HepG2 (cell line): ENCODE measurements around the gene SAPCD2. TPM values are rescaled to one million over a fixed set of nuclear protein-coding genes. Genes with fewer than 3 reads are reported as not detected.
A peak's percentile ranks its signal among the peaks of the same experiment; 100 is the strongest.

Experiments used
- AKAP8 ChIP-seq: sonication (generic); formaldehyde crosslinking; IDR thresholded peaks from 2 replicates; pipeline ENCODE4 v1.5.1; 2020; ENCODE audit warnings: mild to moderate bottlenecking, missing genetic modification reagents
- ESRRA ChIP-seq: sonication (generic); formaldehyde crosslinking; IDR thresholded peaks from 2 replicates; pipeline ENCODE4 v1.5.1; 2020; ENCODE audit warnings: mild to moderate bottlenecking, low read depth, missing genetic modification reagents
- MBNL3 ChIP-seq: fragments of 250-450 bp; sonication (Bioruptor Pico); conservative IDR thresholded peaks from 2 replicates; pipeline ENCODE4 v1.8.0; 2022; ENCODE audit warnings: mild to moderate bottlenecking, inconsistent platforms
- RXRB ChIP-seq: IDR thresholded peaks from 2 replicates; pipeline ENCODE4 v1.6.1; 2016; ENCODE audit warnings: borderline replicate concordance, missing genetic modification reagents, missing compliant biosample characterization
- ZNF598 ChIP-seq: sonication (generic); formaldehyde crosslinking; IDR thresholded peaks from 2 replicates; pipeline ENCODE4 v1.5.1; 2020; ENCODE audit warnings: mild to moderate bottlenecking, missing genetic modification reagents, borderline replicate concordance
- polyA plus RNA-seq, 8 experiments: library from polyadenylated mRNA; depleted of rRNA in 3 of 8; stranded (reverse) in 7 of 8; unstranded in 1 of 8; fragments of >200 nt; fragmentation: Illumina TruSeq in 4 of 8; extraction: Trizol in 4 of 8; gene quantifications; 2 replicates each; pipeline versions ENCODE4 v1.2.1 to v1.2.3, GENCODE V29; 2011 to 2016; ENCODE audit warnings: low read depth in 4 of 8, missing spikeins in 1 of 8, mixed read lengths in 1 of 8; ENCODE audit not compliant: insufficient read depth in 1 of 8
- total RNA-seq, 5 experiments: library from RNA; depleted of rRNA; stranded (reverse); fragments of >200 nt; fragmentation: Illumina TruSeq; extraction: Trizol; gene quantifications; 2 replicates each; pipeline ENCODE4 v1.2.3, GENCODE V29; 2016; ENCODE audit warnings: low read depth in 1 of 5
- TF ChIP-seq, protein P1 (sequence below): IDR thresholded peaks from 2 replicates; pipeline ENCODE4 v1.6.1; 2012; ENCODE audit warnings: inconsistent platforms
- TF ChIP-seq, protein P2 (sequence below): sonication (generic); formaldehyde crosslinking; IDR thresholded peaks from 2 replicates; pipeline ENCODE4 v1.5.0; 2020; ENCODE audit warnings: missing genetic modification reagents
- TF ChIP-seq, protein P3 (sequence below), 2 experiments: fragments of 450-650 bp in 1 of 2; sonication (generic) in 1 of 2; formaldehyde crosslinking in 1 of 2; IDR thresholded peaks; 2 replicates each; pipeline versions ENCODE4 v1.6.1 to v1.8.0; 2016 to 2022; ENCODE audit warnings: antibody characterized with exemption in 1 of 2, mild to moderate bottlenecking in 1 of 2, missing genetic modification reagents in 1 of 2
- TF ChIP-seq, protein P4 (sequence below): sonication (generic); formaldehyde crosslinking; IDR thresholded peaks from 2 replicates; pipeline ENCODE4 v1.5.0; 2020; ENCODE audit warnings: mild to moderate bottlenecking, missing genetic modification reagents

The SAPCD2 gene
- total and polyA plus RNA-seq, 2 of the 13 experiments (the other 11 are each of a cell fraction or from before 2014, with no cell fraction given), result 21.9 to 42.8 TPM

DNA sequence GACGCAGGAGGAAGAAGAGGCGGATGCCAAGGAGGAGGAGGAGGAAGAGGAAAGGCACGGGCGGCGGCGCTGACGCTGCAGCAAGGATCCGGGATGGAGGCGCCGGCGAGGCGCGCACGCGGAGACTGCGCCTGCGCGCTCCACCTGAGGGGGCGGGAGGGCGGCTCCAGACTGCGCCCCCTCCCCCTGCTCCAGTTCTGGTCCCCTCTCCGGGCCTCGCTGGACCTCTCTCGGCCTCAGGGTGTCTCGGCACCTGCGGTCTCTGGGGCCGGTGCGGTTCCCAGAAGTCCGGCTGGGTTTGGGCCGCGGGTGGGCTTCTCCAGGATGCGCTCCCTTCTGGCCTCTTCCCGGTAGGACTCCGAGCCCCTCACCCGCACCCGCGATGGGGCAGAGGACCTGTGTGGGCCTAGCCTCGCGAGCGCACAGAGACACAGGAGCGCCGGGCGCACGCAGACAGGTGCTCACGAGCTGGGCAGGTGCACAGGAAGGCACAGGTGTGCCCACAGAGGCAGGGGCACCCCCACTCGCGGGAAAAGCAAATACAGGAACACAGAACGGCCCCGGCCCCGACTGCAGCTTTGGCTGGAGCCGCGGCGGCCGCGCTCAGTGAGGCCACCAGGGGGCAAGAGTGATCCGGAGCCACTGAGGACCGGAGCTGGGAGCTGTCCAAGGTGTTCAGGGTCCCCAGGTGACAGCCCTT, 24.1 kb downstream of the SAPCD2 start, which contains the start of gene NPDC1 (continued):
- TF ChIP-seq, protein P1, sequence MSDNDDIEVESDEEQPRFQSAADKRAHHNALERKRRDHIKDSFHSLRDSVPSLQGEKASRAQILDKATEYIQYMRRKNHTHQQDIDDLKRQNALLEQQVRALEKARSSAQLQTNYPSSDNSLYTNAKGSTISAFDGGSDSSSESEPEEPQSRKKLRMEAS, result 0 out of 2 replicates have a peak, but pooled peaks have one; percentile 37
- no peak for TF ChIP-seq MBNL3
- peak; percentile 74; the same call in 1 of the 2 replicates for TF ChIP-seq ZNF598 (CRISPR knock-in tag)
- no peak for TF ChIP-seq ESRRA (CRISPR knock-in tag)
- TF ChIP-seq, protein P2, sequence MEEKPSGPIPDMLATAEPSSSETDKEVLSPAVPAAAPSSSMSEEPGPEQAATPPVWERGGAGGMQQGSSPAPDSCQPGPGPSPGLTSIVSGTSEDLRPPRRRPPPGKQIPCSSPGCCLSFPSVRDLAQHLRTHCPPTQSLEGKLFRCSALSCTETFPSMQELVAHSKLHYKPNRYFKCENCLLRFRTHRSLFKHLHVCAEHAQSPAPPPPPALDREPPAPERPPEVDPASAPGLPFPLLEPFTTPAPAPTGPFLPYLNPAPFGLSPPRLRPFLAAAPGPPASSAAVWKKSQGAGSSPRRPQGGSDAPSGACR (CRISPR knock-in tag), result peak; percentile 49; the same call in 1 of the 2 replicates
- TF ChIP-seq, protein P3, sequence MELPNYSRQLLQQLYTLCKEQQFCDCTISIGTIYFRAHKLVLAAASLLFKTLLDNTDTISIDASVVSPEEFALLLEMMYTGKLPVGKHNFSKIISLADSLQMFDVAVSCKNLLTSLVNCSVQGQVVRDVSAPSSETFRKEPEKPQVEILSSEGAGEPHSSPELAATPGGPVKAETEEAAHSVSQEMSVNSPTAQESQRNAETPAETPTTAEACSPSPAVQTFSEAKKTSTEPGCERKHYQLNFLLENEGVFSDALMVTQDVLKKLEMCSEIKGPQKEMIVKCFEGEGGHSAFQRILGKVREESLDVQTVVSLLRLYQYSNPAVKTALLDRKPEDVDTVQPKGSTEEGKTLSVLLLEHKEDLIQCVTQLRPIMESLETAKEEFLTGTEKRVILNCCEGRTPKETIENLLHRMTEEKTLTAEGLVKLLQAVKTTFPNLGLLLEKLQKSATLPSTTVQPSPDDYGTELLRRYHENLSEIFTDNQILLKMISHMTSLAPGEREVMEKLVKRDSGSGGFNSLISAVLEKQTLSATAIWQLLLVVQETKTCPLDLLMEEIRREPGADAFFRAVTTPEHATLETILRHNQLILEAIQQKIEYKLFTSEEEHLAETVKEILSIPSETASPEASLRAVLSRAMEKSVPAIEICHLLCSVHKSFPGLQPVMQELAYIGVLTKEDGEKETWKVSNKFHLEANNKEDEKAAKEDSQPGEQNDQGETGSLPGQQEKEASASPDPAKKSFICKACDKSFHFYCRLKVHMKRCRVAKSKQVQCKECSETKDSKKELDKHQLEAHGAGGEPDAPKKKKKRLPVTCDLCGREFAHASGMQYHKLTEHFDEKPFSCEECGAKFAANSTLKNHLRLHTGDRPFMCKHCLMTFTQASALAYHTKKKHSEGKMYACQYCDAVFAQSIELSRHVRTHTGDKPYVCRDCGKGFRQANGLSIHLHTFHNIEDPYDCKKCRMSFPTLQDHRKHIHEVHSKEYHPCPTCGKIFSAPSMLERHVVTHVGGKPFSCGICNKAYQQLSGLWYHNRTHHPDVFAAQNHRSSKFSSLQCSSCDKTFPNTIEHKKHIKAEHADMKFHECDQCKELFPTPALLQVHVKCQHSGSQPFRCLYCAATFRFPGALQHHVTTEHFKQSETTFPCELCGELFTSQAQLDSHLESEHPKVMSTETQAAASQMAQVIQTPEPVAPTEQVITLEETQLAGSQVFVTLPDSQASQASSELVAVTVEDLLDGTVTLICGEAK (IDR thresholded peaks at IDR 0.05), result no peak
- TF ChIP-seq, protein P3 (CRISPR knock-in tag; IDR thresholded peaks at IDR 0.05), result peak; percentile 54; the same call in 1 of the 2 replicates
- TF ChIP-seq AKAP8 (CRISPR knock-in tag), result peak; percentile 89
- TF ChIP-seq, protein P4, sequence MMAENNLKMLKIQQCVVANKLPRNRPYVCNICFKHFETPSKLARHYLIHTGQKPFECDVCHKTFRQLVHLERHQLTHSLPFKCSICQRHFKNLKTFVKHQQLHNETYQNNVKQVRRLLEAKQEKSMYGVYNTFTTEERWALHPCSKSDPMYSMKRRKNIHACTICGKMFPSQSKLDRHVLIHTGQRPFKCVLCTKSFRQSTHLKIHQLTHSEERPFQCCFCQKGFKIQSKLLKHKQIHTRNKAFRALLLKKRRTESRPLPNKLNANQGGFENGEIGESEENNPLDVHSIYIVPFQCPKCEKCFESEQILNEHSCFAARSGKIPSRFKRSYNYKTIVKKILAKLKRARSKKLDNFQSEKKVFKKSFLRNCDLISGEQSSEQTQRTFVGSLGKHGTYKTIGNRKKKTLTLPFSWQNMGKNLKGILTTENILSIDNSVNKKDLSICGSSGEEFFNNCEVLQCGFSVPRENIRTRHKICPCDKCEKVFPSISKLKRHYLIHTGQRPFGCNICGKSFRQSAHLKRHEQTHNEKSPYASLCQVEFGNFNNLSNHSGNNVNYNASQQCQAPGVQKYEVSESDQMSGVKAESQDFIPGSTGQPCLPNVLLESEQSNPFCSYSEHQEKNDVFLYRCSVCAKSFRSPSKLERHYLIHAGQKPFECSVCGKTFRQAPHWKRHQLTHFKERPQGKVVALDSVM (CRISPR knock-in tag), result 0 out of 2 replicates have a peak, but pooled peaks have one; percentile 34
- peak; percentile 75 for TF ChIP-seq RXRB (CRISPR knock-in tag)
